ENCODE measurements around the gene FAM210A.

Gene FAM210A

DNA sequence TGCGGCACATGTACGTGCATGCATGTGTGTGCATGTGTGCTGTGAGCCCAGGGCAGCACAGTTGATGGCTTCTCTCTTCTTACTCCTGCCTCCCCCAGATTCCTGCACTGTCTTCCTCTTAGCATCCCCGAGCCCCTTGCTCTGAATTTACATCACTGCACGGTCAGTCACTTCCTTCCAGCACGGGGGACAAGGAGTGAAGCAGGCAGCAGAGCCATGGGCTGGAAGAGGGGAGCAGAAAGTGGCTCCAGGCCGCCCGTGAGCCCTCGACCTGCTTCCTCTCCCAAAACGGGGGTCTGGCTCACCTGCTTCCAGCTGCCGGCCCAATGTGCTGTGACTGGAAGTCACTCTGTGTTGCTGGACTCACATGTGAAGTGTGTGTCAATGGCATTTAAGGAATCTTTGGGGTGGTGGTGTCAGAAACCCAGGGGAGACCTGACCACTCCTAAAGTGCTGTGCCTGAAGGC lies 106.1 kb downstream of the FAM210A start:
- Histone ChIP-seq H3K27me3 (replicated peaks; ENCODE audit: insufficient read depth, low read length) (no peaks in the 10 kb centered on the region), H3K4me1 (ENCODE audit: low read length) (no peaks in the 10 kb centered on the region), H4K20me1 (ENCODE audit: insufficient read depth, low read length) (no peaks in the 10 kb centered on the region), H3K9me3 (replicated peaks; ENCODE audit: insufficient read depth, low read length) (no peaks in the 10 kb centered on the region; the same call in 1 of the 2 replicates), H3K36me3 (replicated peaks; ENCODE audit: insufficient read depth, low read length) (no peaks in the 10 kb centered on the region), H3K9ac (ENCODE audit: low read length) (no peak overlapping the region), H3K9me2 (replicated peaks; ENCODE audit: insufficient read depth, low read length) (no peaks in the 10 kb centered on the region), H3K27ac (ENCODE audit: low read length) (no peak overlapping the region), H3K4me2 (ENCODE audit: low read depth, low read length) (no peak overlapping the region), H2AFZ (ENCODE audit: low read length) (no peak overlapping the region), H3F3A (ENCODE audit: insufficient read depth, low read length) (no peaks in the 10 kb centered on the region), H3K79me2 (ENCODE audit: low read length) (no peaks in the 10 kb centered on the region), H3K4me3 (ENCODE audit: low read length) (no peak overlapping the region)
- no peak for DNase-seq
- no peak for TF ChIP-seq EZH2phosphoT487 (IDR thresholded peaks at IDR 0.05; ENCODE audit: low read length)
- TF ChIP-seq EZH2 (optimal IDR thresholded peaks at IDR 0.05; ENCODE audit: low read depth, low read length): no peak
- TF ChIP-seq, protein P1, sequence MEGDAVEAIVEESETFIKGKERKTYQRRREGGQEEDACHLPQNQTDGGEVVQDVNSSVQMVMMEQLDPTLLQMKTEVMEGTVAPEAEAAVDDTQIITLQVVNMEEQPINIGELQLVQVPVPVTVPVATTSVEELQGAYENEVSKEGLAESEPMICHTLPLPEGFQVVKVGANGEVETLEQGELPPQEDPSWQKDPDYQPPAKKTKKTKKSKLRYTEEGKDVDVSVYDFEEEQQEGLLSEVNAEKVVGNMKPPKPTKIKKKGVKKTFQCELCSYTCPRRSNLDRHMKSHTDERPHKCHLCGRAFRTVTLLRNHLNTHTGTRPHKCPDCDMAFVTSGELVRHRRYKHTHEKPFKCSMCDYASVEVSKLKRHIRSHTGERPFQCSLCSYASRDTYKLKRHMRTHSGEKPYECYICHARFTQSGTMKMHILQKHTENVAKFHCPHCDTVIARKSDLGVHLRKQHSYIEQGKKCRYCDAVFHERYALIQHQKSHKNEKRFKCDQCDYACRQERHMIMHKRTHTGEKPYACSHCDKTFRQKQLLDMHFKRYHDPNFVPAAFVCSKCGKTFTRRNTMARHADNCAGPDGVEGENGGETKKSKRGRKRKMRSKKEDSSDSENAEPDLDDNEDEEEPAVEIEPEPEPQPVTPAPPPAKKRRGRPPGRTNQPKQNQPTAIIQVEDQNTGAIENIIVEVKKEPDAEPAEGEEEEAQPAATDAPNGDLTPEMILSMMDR (IDR thresholded peaks at IDR 0.05; ENCODE audit: low read length): no peak

DNA sequence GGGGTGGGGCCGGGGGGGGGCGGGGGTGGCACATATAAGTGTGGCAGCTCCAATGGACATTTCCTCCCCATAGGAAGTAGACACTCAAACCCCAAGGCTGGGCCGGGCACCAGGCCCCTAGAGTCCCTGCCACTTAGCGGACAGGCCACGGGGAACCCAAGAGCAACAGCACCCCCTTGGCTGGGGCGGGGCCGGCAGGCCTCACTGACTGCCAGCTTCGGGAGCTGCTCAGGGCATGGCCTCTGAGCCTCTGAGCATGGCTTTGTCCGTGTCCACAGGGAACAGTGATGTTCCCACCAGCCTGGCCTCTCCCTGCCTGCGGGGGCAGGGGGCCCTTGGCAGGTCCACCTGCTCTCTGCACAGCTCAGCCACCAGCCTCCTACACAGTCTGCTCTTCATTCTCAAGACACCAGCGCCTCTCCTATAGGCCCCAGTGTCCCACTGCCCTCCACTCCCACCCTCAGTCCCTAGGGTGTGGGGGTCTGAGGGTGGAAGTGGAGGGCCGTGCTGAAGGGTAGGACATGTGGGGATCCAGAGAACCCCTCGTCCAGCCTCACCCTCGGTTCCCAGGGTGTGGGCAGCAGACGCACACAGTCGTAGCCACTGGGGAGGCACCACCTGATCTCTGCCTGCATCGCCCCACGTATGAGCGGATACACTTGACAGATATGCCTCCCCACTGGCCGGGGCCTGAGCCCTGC lies 106.7 kb downstream of the FAM210A start:
- no peak overlapping the region for H2AFZ ChIP-seq (ENCODE audit: low read length)
- H3F3A ChIP-seq (ENCODE audit: insufficient read depth, low read length): no peaks in the 10 kb centered on the region
- H3K9ac ChIP-seq (ENCODE audit: low read length): no peak overlapping the region
- H3K36me3 ChIP-seq (replicated peaks; ENCODE audit: insufficient read depth, low read length): no peaks in the 10 kb centered on the region
- H3K9me3 ChIP-seq (replicated peaks; ENCODE audit: insufficient read depth, low read length): no peaks in the 10 kb centered on the region; the same call in 1 of the 2 replicates
- H3K4me3 ChIP-seq (ENCODE audit: low read length): no peak overlapping the region
- no peaks in the 10 kb centered on the region for H3K79me2 ChIP-seq (ENCODE audit: low read length)
- no peak for DNase-seq
- no peak overlapping the region for H3K27ac ChIP-seq (ENCODE audit: low read length)
- H3K9me2 ChIP-seq (replicated peaks; ENCODE audit: insufficient read depth, low read length): no peaks in the 10 kb centered on the region
- no peak overlapping the region for H3K4me2 ChIP-seq (ENCODE audit: low read depth, low read length)
- TF ChIP-seq, protein P1 (IDR thresholded peaks at IDR 0.05; ENCODE audit: low read length): no peak
- TF ChIP-seq EZH2 (optimal IDR thresholded peaks at IDR 0.05; ENCODE audit: low read depth, low read length) (no peak), EZH2phosphoT487 (IDR thresholded peaks at IDR 0.05; ENCODE audit: low read length) (no peak)
- H4K20me1 ChIP-seq (ENCODE audit: insufficient read depth, low read length): no peaks in the 10 kb centered on the region
- H3K4me1 ChIP-seq (ENCODE audit: low read length): peaks cover 5% of the 10 kb centered on the region
- H3K27me3 ChIP-seq (replicated peaks; ENCODE audit: insufficient read depth, low read length): no peaks in the 10 kb centered on the region

DNA sequence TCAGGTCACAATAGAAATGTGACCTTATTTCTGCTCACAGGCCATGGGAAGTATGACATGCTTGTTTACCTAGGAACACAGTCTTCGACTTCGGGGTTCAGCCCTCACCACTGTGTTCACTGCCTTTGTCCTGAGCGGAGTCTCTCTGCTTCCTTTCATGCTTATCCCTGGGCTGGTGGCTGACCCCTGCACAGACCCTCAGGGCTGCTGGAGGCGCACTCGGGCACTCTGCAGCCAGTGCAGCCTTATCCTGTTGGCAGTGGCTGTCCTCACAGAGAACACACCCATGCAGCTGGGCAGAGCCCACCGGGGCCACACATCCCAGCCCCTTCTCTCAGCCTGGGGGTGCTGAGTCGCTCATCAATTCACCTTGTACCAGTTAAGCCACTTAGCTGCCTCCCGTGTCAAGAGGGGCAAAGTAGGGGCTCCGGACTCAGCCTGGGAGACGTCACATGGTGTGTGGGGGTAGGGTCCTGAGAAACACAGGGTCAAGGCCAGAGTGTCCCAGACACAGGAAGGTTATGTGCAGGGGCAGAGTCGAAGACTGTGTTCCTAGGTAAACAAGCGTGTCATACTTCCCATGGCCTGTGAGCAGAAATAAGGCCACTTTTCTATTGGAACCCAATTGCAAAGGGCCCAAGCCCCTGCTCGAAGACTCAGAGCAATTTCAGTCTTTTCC lies 107.5 kb downstream of the FAM210A start:
- TF ChIP-seq, protein P1 (IDR thresholded peaks at IDR 0.05; ENCODE audit: low read length): no peak
- TF ChIP-seq EZH2 (optimal IDR thresholded peaks at IDR 0.05; ENCODE audit: low read depth, low read length): no peak
- TF ChIP-seq EZH2phosphoT487 (IDR thresholded peaks at IDR 0.05; ENCODE audit: low read length): no peak
- H3K4me1 ChIP-seq (ENCODE audit: low read length): peaks cover 13% of the 10 kb centered on the region
- H3K36me3 ChIP-seq (replicated peaks; ENCODE audit: insufficient read depth, low read length): no peaks in the 10 kb centered on the region
- H3K4me2 ChIP-seq (ENCODE audit: low read depth, low read length): no peak overlapping the region
- H3K27ac ChIP-seq (ENCODE audit: low read length): no peak overlapping the region
- no peak for DNase-seq
- no peak overlapping the region for H3K9ac ChIP-seq (ENCODE audit: low read length)
- H3K9me3 ChIP-seq (replicated peaks; ENCODE audit: insufficient read depth, low read length): no peaks in the 10 kb centered on the region; the same call in 1 of the 2 replicates
- H4K20me1 ChIP-seq (ENCODE audit: insufficient read depth, low read length): no peaks in the 10 kb centered on the region
- H3K9me2 ChIP-seq (replicated peaks; ENCODE audit: insufficient read depth, low read length): no peaks in the 10 kb centered on the region
- 0 out of 2 replicates have a peak, but pooled peaks cover 3% of the 10 kb centered on the region for H3K27me3 ChIP-seq (replicated peaks; ENCODE audit: insufficient read depth, low read length)
- no peak overlapping the region for H3K4me3 ChIP-seq (ENCODE audit: low read length)
- H3K79me2 ChIP-seq (ENCODE audit: low read length): no peaks in the 10 kb centered on the region
- H2AFZ ChIP-seq (ENCODE audit: low read length): no peak overlapping the region
- H3F3A ChIP-seq (ENCODE audit: insufficient read depth, low read length): peaks cover 4% of the 10 kb centered on the region; the same call in 1 of the 2 replicates
